ENCODE data around the gene MYOC.
"Not testable (repeated sequence)": the region's sequence is repeated elsewhere in the genome, so short reads cannot be mapped to it uniquely, and the experiment has no call there.

The MYOC gene

DNA sequence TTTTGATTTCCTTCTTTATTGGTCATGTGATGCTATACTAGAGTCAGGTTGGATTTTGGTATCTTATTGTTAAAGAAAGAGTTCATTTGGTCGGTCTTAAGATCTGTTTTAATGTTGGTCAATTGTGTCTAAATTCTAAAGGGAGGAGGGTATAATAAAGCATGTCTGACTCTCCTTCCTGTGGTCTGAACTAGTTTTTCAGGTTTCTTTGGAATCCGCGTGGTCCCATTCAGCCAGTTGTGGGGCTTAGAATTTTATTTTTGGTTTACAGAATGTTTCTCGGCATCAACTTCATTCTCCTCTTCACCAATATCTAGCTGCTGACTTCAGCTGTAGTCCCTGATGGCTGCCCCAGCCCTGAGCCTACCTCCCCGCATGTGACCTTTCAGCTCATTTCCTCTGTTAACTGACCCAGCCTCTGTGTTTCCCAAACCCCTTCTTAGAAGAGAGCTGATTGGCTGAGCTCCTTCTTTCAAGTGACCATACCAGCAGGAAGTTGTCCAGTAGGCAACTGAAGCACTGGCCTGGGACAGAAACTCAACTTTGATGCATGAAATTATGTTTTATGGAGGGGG lies 8.7 kb upstream of the MYOC start:
- no peaks in the 10 kb centered on the region for H3K9me3 Mint-ChIP-seq
- H3K4me3 Mint-ChIP-seq: no peak overlapping the region
- ATAC-seq: no peak
- no peak for DNase-seq
- no peaks in the 10 kb centered on the region for H3K27me3 Mint-ChIP-seq
- no peak overlapping the region for H3K27ac Mint-ChIP-seq
- no peaks in the 10 kb centered on the region for H3K4me1 Mint-ChIP-seq

DNA sequence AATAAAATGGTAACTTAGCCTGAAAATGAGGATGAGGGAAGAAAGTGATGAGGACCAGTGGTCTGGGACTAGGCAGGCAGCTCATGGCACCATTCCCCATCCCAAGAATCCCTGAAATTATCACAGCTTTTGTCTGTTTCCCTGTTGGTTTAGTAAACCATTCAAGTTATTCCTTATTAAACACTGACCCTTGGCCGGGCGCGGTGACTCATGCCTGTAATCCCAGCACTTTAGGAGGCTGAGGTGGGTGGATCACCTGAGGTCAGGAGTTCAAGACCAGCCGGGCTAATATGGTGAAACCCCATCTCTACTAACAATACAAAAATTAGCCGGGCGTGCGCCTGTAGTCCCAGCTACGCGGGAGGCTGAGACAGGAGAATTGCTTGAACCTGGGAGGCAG lies 3.7 kb upstream of the MYOC start:
- DNase-seq, ATAC-seq, H3K4me3 Mint-ChIP-seq, H3K9me3 Mint-ChIP-seq, H3K27ac Mint-ChIP-seq: not testable (repeated sequence)
- Mint-ChIP-seq H3K4me1 (peaks cover 11% of the 10 kb centered on the region), H3K27me3 (peaks cover 33% of the 10 kb centered on the region)

DNA sequence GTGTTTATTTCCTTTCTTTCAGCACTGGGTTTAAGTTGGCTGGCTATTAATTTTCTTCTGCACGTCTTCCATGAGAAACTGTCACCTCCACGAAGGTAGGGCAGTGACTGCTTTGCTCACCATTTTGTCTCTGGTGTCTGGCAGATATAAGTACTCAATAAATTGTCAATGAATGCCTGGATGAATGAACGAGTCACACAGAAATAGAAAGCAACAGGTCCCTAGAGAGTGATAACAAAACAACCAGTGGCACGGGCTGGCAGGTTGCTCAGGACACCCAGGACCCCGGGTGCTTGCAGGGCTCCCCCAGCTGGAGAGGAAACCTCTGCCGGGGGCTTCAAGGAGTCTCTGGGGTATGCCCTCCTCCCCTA lies 3.2 kb upstream of the MYOC start:
- Mint-ChIP-seq H3K27ac (no peak overlapping the region), H3K9me3 (no peaks in the 10 kb centered on the region)

DNA sequence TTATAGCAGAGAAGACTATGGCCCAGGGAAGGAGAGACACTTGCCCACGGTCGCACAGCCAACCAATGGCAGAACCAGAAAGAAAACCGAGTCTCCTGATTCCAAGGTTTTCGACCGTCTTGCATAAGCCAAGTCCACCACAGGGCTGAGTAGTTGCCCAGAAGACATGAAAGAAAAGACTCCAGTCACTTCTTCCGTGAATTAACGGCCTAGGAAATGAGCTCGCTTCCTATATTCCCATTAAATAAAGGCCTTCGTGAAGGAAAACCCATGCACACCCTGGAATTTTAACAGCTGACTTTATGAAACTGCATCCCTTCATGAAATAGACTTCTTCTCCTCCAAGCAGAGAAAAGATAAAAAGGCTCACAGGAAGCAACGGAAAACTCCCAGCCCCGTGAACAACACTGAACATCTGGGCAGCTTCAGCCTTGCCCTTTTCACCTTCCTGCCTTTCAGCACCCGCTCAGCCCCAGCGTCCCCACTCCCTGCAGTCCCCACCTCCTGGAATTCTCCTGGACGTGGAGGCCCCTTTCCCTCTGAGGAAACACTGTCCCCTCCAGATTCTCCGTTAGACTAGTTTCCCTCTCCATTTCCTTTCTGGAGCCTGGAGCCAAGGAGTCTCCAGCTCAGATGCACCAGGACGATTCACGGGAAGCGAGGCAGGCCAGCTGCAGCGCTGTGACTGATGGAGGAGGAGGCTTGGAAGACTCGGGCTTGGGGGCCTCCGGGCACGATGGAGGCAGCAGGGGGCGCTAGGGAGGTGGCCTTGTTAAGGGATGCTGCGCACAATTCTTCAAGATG lies 2.7 kb upstream of the MYOC start:
- DNase-seq (peak; percentile 67 to 74), ATAC-seq (peak; percentile 84)
- Mint-ChIP-seq H3K4me3 (peak overlapping the region; percentile 59 to 75), H3K4me1 (peaks cover 11% of the 10 kb centered on the region), H3K9me3 (no peaks in the 10 kb centered on the region), H3K27me3 (peaks cover 33% of the 10 kb centered on the region), H3K27ac (no peak overlapping the region)

More for the DNA sequence above, 3.2 kb upstream of the MYOC start:
- peak; percentile 17 for ATAC-seq
- peaks cover 33% of the 10 kb centered on the region for H3K27me3 Mint-ChIP-seq
- peak overlapping the region; percentile 59 to 75 for H3K4me3 Mint-ChIP-seq
- DNase-seq: no peak
- H3K4me1 Mint-ChIP-seq: peaks cover 11% of the 10 kb centered on the region

DNA sequence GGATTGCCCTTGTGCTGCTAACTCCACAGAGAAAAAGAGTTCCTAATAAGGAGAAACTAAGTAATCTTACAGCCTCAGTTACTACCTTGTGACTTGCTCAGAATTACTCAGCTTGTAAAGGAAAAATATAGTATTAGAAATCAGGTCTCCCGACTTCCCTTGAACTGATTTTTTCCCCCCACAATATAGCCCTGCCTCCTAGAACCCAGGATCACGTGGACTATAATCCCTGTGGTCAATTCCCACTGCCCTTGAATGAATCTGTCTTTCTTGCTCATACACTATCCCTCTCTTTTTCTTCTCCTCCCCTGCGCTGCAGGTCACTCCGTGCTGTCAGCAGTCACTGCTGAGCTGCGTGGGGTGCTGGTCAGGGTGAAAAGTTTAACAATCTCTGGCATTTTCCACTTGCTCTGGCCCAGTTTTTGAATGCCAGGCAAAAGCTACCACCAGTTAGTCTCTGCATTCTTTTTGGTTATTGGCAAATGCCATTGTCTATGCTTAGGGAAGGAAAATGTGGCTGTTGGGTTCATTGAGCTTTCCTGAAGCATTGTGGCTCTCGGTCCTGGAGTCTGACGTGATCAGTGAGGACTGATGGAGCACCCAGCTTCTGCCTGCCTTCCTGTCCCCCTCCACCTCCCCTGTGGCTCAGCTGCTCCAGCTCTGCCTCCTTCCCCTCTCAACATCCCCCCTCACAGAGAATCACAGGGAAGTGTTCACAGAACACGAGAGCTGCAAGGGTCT lies 1.9 kb upstream of the MYOC start:
- Mint-ChIP-seq H3K4me3 (no peak overlapping the region), H3K27ac (no peak overlapping the region), H3K9me3 (no peaks in the 10 kb centered on the region), H3K4me1 (peaks cover 11% of the 10 kb centered on the region), H3K27me3 (peaks cover 33% of the 10 kb centered on the region)
- ATAC-seq (no peak), DNase-seq (no peak)

DNA sequence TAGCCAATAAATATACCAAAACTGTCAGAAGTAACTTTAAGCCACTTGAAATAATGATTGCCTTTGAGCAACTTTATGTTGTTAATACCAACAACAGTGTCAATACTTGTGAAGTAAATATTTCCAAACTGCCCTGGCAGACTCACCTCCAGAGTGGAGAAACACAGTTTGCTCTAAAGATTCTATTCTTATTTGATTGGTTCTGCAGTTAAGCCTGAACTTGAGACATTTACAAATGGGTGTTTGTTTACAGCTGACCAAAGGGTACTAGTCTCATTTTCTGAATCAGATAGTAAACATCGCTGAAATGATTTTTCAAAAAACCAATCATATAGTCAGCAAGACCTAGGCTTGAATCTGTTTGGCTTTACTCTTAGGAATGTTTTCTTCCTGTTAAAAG lies 1.3 kb upstream of the MYOC start:
- DNase-seq (no peak), ATAC-seq (no peak)
- no peak overlapping the region for H3K4me3 Mint-ChIP-seq
- no peak overlapping the region for H3K27ac Mint-ChIP-seq
- H3K4me1 Mint-ChIP-seq: peaks cover 11% of the 10 kb centered on the region
- no peaks in the 10 kb centered on the region for H3K9me3 Mint-ChIP-seq
- peaks cover 33% of the 10 kb centered on the region for H3K27me3 Mint-ChIP-seq

DNA sequence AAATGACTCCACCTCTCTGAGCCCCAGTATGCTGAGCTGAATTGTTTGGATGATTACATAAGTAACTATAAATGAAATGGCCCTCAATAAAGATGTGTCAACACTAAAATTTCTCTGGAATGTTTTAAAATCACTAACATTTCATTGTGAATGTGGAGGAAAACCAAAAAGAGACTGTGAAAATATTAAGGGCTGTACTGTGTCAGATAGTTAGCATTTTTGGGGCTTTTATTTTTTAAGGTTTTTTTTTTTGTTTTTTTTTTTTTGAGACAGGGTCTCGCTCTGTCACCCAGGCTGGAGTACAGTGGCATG lies 6.3 kb downstream of the MYOC start:
- Mint-ChIP-seq H3K4me1 (peaks cover 13% of the 10 kb centered on the region), H3K27me3 (peaks cover 20% of the 10 kb centered on the region), H3K9me3 (no peaks in the 10 kb centered on the region), H3K4me3 (no peak overlapping the region), H3K27ac (no peak overlapping the region)
- DNase-seq (no peak), ATAC-seq (no peak)

DNA sequence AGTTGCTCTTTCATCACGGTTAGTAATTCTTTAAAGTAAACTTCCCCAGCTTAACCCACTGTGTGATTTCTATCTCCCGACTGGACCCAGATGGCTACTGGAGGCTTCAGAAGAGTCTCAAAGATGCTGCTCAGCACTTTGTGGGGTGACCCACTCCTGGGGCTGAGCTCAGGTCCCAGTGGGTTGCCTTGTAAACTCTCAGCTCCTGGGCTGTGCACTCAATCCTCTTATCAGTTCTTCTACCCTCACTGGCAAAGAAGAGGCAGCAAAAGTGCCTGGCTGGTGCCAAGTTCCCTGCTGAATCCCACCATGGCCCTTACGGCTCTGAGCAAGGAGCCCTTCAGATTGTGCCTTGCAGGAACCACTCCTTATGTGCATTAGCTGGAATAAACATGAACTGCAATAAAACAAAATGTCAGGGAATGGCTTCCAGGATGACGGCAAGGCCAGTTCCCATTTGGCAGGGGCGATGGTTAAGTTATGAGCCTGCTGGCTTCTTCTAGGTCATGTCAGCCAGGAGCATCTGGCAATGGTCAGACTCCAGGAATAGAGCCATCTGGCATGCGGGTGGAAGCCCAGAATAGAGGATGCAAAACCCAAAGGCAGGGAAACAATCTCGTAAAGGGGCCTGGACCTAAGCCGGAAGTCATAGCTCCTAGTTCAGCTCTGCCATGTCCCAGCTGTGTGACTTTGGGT lies 6.8 kb downstream of the MYOC start:
- Mint-ChIP-seq H3K27ac (no peak overlapping the region), H3K4me3 (no peak overlapping the region), H3K9me3 (no peaks in the 10 kb centered on the region), H3K4me1 (peaks cover 13% of the 10 kb centered on the region), H3K27me3 (peaks cover 24% of the 10 kb centered on the region)
- ATAC-seq (peak; percentile 27), DNase-seq (no peak)

DNA sequence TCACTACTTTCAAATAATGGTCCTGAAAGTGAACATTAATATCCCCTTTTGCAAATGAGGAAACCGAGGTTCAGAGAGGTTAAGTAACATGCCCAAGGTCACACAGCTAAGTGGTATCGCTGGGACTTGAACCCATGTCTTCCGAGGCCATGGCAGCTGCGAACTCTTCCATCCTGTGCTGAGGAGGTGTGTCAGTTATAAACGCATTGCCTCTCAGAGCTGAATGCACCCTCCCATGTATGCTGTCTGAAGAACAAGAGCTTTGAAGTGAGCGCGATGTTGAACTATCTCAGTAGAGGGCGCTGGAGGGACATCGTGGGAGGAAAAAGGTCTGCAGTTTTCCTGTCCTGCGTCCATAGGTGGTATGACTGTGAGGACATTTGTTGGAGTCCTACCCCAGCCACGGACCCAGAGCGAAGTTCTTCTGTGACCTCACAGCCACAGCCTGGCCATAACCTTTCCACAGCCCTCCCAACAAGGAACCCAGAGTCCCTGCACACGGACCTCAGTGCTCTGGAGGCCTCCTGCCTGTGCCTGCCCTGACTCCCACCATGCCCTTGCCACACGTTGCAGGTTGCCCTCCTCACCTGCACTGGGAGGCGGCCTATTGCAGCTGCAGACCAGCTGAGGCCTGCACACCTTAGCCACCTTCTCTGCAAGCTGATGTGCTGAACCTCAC lies 7.5 kb downstream of the MYOC start:
- Mint-ChIP-seq H3K27me3 (peaks cover 24% of the 10 kb centered on the region), H3K27ac (peak overlapping the region; percentile 42 to 64), H3K9me3 (no peaks in the 10 kb centered on the region), H3K4me3 (no peak overlapping the region), H3K4me1 (peaks cover 13% of the 10 kb centered on the region)
- ATAC-seq: peak; percentile 88
- DNase-seq: peak; percentile 65 to 74

DNA sequence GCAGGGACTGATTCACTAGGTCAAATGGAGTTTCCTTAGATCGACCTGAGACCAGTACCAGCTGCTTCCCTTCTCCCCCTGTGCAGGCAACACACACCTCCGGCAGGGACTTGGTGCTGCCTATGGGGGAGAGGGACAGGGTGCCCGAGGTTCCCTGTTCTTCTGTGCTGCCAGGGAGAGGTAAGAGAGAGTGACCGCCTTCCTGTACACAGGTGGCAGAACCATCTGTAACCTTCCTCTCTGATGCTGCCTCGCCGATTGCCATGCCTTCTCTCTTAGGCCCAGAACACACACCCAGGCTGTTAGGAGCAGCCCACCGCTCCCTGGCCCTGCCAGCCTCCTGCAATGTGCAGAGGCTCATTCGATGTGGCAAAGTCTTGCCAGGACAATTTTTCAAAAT lies 9.3 kb downstream of the MYOC start:
- ATAC-seq: no peak
- peaks cover 13% of the 10 kb centered on the region for H3K4me1 Mint-ChIP-seq
- no peaks in the 10 kb centered on the region for H3K9me3 Mint-ChIP-seq
- no peak overlapping the region for H3K4me3 Mint-ChIP-seq
- H3K27me3 Mint-ChIP-seq: peaks cover 24% of the 10 kb centered on the region
- no peak for DNase-seq
- H3K27ac Mint-ChIP-seq: peak overlapping the region in 1 of 2 donors; percentile 46

DNA sequence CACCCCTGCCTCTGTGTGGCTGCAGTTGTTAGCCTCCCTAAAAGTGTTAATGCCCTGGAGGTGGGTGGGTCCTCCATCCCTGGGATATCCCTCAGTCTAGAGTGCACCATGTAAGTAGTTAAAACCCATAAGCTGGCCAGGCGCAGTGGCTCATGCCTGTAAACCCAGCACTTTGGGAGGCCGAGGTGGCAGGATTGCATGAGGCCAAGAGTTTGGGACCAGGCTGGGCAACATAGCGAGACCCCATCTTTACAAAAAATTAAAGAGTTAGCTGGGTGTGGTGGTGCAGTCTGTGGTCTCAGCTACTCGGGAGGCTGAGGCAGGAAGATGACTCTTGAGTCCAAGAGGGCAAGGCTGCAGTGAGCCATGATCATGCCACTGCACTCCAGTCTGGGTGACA lies 10.3 kb downstream of the MYOC start:
- Mint-ChIP-seq H3K9me3 (no peaks in the 10 kb centered on the region), H3K4me1 (peaks cover 13% of the 10 kb centered on the region), H3K27me3 (peaks cover 24% of the 10 kb centered on the region), H3K4me3 (no peak overlapping the region), H3K27ac (no peak overlapping the region)
- no peak for ATAC-seq
- DNase-seq: no peak

DNA sequence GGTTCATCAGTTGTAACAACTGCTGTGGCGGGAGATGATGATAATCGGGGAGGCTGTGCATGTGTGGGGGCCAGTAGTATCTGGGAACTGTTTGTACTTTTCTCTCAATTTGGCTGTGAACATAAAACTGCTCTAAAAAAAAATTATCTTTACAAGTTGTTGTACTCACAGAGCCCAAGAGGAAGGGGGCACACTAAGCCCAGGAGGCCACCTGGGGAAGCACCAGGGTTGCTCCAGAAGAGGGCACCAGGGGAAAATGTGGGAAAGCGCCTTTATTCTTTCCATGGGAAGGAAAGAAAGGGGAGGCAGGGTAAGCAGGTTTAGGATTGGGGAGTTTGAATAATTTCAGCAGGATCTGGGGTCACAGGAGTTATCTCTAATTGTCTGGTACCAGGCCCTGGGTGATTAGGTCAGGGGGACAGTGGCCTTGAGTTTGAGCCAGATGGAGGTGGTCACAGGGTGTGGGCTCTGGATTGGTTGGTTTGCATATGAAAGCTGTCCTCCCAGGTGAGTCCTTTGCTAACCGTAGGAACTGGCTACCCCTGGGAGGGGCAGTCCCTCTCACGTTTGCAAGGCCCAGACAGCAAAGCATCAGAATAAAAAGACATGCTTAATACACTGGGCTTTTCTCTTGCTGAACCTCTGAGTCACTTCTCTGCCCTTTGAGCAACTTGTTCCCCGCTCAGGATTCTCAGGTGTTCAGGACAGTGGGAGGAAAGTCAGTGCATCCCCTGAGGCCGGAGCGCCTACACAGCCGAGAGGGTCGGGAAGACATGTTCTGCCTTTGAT lies 11.2 kb downstream of the MYOC start:
- ATAC-seq (no peak), DNase-seq (no peak)
- Mint-ChIP-seq H3K27ac (peak overlapping the region in 1 of 2 donors; percentile 68), H3K4me1 (peaks cover 13% of the 10 kb centered on the region), H3K4me3 (no peak overlapping the region), H3K27me3 (peaks cover 24% of the 10 kb centered on the region), H3K9me3 (no peaks in the 10 kb centered on the region)

DNA sequence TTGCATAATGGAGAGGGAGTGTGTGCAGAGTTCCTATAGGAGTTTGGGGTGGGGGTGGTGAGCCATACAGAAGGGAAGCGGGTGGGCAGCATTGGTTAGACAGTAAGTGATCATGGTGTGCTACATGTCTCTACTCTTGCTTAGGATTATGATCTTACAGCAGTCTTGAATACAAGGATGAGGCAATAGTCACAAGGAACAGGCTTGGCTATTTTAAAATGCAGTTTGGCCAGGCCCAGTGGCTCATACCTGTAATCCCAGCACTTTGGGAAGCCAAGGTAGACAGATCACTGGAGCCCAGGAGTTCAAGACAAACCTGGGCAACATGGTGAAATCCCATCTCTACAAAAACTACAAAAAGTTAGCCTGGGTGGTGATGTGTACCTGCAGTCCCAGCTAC lies 12.3 kb downstream of the MYOC start:
- H3K4me1 Mint-ChIP-seq: peaks cover 7% of the 10 kb centered on the region
- ATAC-seq (no peak), DNase-seq (no peak)
- no peaks in the 10 kb centered on the region for H3K9me3 Mint-ChIP-seq
- H3K27me3 Mint-ChIP-seq: peaks cover 19% of the 10 kb centered on the region
- no peak overlapping the region for H3K27ac Mint-ChIP-seq
- no peak overlapping the region for H3K4me3 Mint-ChIP-seq

DNA sequence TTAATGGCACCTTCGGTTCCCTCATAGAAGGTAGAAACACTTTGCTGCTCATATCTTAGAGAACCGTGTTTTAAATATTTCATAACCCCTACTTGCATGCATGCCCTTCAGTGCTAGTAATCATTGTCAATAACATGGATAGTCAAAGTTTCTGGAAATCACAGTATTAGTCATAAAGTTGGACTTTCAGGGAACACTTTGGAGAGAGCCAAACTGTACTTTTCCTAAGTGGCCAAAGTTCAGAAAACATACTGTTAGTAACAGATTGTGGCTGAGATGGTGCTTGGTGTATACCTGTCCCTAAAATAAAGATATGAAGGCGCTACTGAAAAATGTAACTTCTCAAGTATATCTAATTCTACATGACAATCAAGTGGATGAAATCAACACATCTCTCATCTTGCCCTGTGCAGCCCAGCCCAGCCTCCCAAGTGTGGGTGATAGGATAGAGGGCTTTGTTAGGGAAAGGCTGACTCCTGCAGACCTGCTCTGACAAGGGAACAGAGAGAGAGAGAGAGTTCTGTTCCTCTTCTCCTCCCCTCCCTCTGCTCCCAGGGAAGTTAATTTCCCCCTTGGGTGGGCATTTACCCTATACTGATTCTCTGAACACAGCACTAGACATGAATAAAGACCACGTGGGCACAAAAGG lies 14.4 kb downstream of the MYOC start:
- no peak for ATAC-seq
- Mint-ChIP-seq H3K4me1 (no peaks in the 10 kb centered on the region), H3K9me3 (no peaks in the 10 kb centered on the region), H3K27me3 (peaks cover 13% of the 10 kb centered on the region), H3K4me3 (no peak overlapping the region), H3K27ac (peak overlapping the region in 1 of 2 donors; percentile 12)
- no peak for DNase-seq

All from stimulated activated naive CD8-positive, alpha-beta T cell treated with anti-CD3 and anti-CD28 coated beads, Interleukin-15, amount 100 ng/mL, for 72 hours (primary cell).